GM12878 (cell line): ENCODE measurements around the gene RALGDS. TPM values are rescaled to one million over a fixed set of nuclear protein-coding genes. Genes with fewer than 3 reads are reported as not detected.

Experiments
- ATAC-seq: fragments of 200-7000 bp; cut with Tn5 transposase; 3 replicates; pipeline ENCODE4 v1.9.1; 2020; ENCODE audit warnings: mild to moderate bottlenecking, moderate library complexity
- BruUV-seq: library from RNA; stranded (reverse); fragments of 400-500 nt; replicated peaks from 2 replicates; lab custom pipeline; 2021; lab: Mats Ljungman, UMichigan
- CTCF ChIA-PET: fragments of 300-600 bp; sonication (Branson Sonifier 250); formaldehyde crosslinking; extraction: SDS; loops from one replicate; lab custom pipeline; 2021; ENCODE audit warnings: inconsistent platforms; lab: Yijun Ruan, JAX
- POLR2A ChIA-PET: fragments of 350-600 bp; formaldehyde crosslinking; extraction: SDS; loops from one replicate; lab custom pipeline; 2021; ENCODE audit warnings: inconsistent platforms; lab: Charles Lee
- RAD21 ChIA-PET: fragments of 300-600 bp; sonication (Branson Sonifier 250); formaldehyde crosslinking; loops from one replicate; lab custom pipeline; 2023; ENCODE audit warnings: antibody characterized with exemption; ENCODE audit not compliant: unreplicated experiment; lab: Charles Lee
- SMC1A ChIA-PET: fragments of 300-600 bp; sonication (Branson Sonifier 250); formaldehyde crosslinking; loops from one replicate; lab custom pipeline; 2023; ENCODE audit not compliant: unreplicated experiment, uncharacterized antibody; lab: Charles Lee
- DNase-seq: peaks from one replicate; pipeline ENCODE4 v3.0.0-alpha.2; 2011; ENCODE audit warnings: low read depth, low spot score
- FAIRE-seq: peaks from 3 replicates; lab custom pipeline; 2011; peaks lifted over from hg19 to GRCh38; lab: Jason Lieb, UNC
- H2AFZ ChIP-seq: 2 replicates; pipeline ENCODE4 v1.6.0; 2011; ENCODE audit warnings: low read depth, low read length, control low read depth; ENCODE audit not compliant: control insufficient read depth
- H3K27ac ChIP-seq: 2 replicates; pipeline ENCODE4 v1.5.1; 2011; ENCODE audit warnings: control low read depth; ENCODE audit not compliant: control insufficient read depth, insufficient read depth
- H3K27me3 ChIP-seq, 2 experiments: replicated peaks in 1 of 2; 2 replicates each; pipeline versions ENCODE4 v1.6.0 to v1.6.1; 2011; ENCODE audit warnings: low read length in 1 of 2; ENCODE audit not compliant: control insufficient read depth in 2 of 2, insufficient read depth in 2 of 2
- H3K36me3 ChIP-seq, 2 experiments: 2 replicates each; pipeline ENCODE4 v1.5.1; 2011; ENCODE audit warnings: low read length in 1 of 2; ENCODE audit not compliant: control insufficient read depth in 2 of 2, insufficient read depth in 2 of 2
- H3K4me1 ChIP-seq: 2 replicates; pipeline ENCODE4 v1.6.1; 2011; ENCODE audit warnings: mild to moderate bottlenecking, low read length, moderate library complexity, mixed read lengths; ENCODE audit not compliant: control insufficient read depth, insufficient read depth
- H3K4me2 ChIP-seq: 2 replicates; pipeline ENCODE4 v1.6.0; 2011; ENCODE audit warnings: control low read depth; ENCODE audit not compliant: control insufficient read depth, insufficient read depth
- H3K4me3 ChIP-seq: fragments of 200-600 bp; sonication (generic); 2 replicates; pipeline ENCODE4 v1.5.1; 2016
- H3K79me2 ChIP-seq: 2 replicates; pipeline ENCODE4 v1.6.0; 2011; ENCODE audit warnings: low read length; ENCODE audit not compliant: control insufficient read depth, insufficient read depth
- H3K9ac ChIP-seq: 2 replicates; pipeline ENCODE4 v1.8.0; 2011; ENCODE audit warnings: low read length, control low read depth, mixed read lengths; ENCODE audit not compliant: control insufficient read depth, insufficient read depth
- H3K9me3 ChIP-seq: replicated peaks from 3 replicates; pipeline ENCODE4 v1.5.1; 2011; ENCODE audit warnings: mild to moderate bottlenecking, low read length; ENCODE audit not compliant: control insufficient read depth, insufficient read depth
- H4K20me1 ChIP-seq: 2 replicates; pipeline ENCODE4 v1.6.0; 2011; ENCODE audit not compliant: control insufficient read depth, insufficient read depth
- BHLHE40 ChIP-seq, 2 experiments: fragments of 450-650 bp in 1 of 2; IDR thresholded peaks; 2 replicates each; pipeline ENCODE4 v1.6.1; 2011 to 2017; ENCODE audit warnings: low read depth in 2 of 2, borderline replicate concordance in 1 of 2, improper control_type of control experiment in 1 of 2, low read length in 1 of 2, mild to moderate bottlenecking in 1 of 2
- IKZF2 ChIP-seq, 2 experiments: fragments of 450-650 bp; IDR thresholded peaks; 2 replicates each; pipeline ENCODE4 v1.6.1; 2017; ENCODE audit warnings: mild to moderate bottlenecking in 2 of 2, moderate library complexity in 2 of 2
- ZZZ3 ChIP-seq: IDR thresholded peaks from 2 replicates; pipeline ENCODE4 v1.6.1; 2011; ENCODE audit warnings: low read depth; ENCODE audit not compliant: control insufficient read depth, insufficient read length
- WGBS: methylation state at CpG from one replicate; pipeline ENCODE4 v1.1.6; 2016; ENCODE audit warnings: low lambda C conversion rate; ENCODE audit not compliant: insufficient replicate concordance, insufficient coverage; ENCODE audit errors: missing lambda C conversion rate; 5-methylcytosine and 5-hydroxymethylcytosine counted together
- in situ Hi-C: fragments of 300-500 bp; cut with MboI; formaldehyde crosslinking; loops from 9 replicates; pipeline ENCODE4 v1.14.3; 2018; ENCODE audit warnings: mixed read lengths
- intact Hi-C: fragments of 100-400 bp; cut with micrococcal nuclease; formaldehyde crosslinking; loops from one replicate; pipeline ENCODE4 v1.14.2; 2022; ENCODE audit not compliant: unreplicated experiment
- polyA plus RNA-seq, 11 experiments: library from polyadenylated mRNA; depleted of rRNA in 4 of 11; unstranded in 6 of 11; stranded (reverse) in 5 of 11; fragments of >200 nt; fragmentation: Nextera tagmentation in 4 of 11; fragmentation: Illumina TruSeq in 1 of 11; extraction: Ambion mirVana in 4 of 11; extraction: Trizol in 1 of 11; gene quantifications; 1 replicate in 1 of 11; 2 replicates in 10 of 11; pipeline versions ENCODE4 v1.2.1 to v1.2.3, GENCODE V29; 2011 to 2016; ENCODE audit warnings: inconsistent platforms in 2 of 11, missing spikeins in 2 of 11, low read depth in 1 of 11
- total RNA-seq, 4 experiments: library from RNA; depleted of rRNA in 3 of 4; stranded (reverse); fragments of >200 nt in 3 of 4; fragmentation: Illumina TruSeq in 1 of 4; extraction: Trizol in 1 of 4; gene quantifications; 2 replicates each; pipeline versions ENCODE4 v1.2.1 to v1.2.3, GENCODE V29; 2013 to 2021
- TF ChIP-seq, protein P1 (sequence below): IDR thresholded peaks from 2 replicates; pipeline ENCODE4 v1.6.1; 2012; ENCODE audit warnings: improper control_type of control experiment, low read depth, low read length; ENCODE audit not compliant: insufficient replicate concordance
- TF ChIP-seq, protein P2 (sequence below): fragments of 450-650 bp; IDR thresholded peaks from 2 replicates; pipeline ENCODE4 v1.6.1; 2017; ENCODE audit warnings: mild to moderate bottlenecking, moderate library complexity
- TF ChIP-seq, protein P3 (sequence below): fragments of 450-650 bp; IDR thresholded peaks from 2 replicates; pipeline ENCODE4 v1.6.1; 2018; ENCODE audit warnings: borderline replicate concordance, mild to moderate bottlenecking; ENCODE audit not compliant: partially characterized antibody

Gene RALGDS
- total and polyA plus RNA-seq, 10 of the 15 experiments (the other 5 are each of a cell fraction or from before 2014, with no cell fraction given) = 1.3 to 48.6 (median 21.2) TPM

DNA sequence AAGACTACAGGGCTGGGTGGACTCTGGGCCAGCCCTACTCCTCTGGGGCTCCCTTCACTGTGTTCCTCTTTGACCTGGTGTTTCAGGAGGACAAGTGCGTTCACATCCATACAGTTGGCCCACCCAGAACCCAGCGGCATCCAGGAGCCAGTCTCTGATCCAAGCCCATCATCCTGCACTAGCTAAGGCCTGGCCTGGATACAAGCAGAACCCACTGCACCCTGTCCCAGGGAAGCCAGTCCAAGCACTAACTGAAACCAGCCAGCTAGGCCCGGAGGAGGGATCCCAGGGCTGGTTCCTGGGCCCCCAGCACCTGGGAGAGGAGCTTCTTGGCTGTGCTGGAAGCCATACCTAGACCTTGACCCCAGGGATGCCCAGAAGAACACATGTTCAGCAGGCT lies 46.7 kb upstream of the RALGDS start (continued):
- TF ChIP-seq, protein P1, sequence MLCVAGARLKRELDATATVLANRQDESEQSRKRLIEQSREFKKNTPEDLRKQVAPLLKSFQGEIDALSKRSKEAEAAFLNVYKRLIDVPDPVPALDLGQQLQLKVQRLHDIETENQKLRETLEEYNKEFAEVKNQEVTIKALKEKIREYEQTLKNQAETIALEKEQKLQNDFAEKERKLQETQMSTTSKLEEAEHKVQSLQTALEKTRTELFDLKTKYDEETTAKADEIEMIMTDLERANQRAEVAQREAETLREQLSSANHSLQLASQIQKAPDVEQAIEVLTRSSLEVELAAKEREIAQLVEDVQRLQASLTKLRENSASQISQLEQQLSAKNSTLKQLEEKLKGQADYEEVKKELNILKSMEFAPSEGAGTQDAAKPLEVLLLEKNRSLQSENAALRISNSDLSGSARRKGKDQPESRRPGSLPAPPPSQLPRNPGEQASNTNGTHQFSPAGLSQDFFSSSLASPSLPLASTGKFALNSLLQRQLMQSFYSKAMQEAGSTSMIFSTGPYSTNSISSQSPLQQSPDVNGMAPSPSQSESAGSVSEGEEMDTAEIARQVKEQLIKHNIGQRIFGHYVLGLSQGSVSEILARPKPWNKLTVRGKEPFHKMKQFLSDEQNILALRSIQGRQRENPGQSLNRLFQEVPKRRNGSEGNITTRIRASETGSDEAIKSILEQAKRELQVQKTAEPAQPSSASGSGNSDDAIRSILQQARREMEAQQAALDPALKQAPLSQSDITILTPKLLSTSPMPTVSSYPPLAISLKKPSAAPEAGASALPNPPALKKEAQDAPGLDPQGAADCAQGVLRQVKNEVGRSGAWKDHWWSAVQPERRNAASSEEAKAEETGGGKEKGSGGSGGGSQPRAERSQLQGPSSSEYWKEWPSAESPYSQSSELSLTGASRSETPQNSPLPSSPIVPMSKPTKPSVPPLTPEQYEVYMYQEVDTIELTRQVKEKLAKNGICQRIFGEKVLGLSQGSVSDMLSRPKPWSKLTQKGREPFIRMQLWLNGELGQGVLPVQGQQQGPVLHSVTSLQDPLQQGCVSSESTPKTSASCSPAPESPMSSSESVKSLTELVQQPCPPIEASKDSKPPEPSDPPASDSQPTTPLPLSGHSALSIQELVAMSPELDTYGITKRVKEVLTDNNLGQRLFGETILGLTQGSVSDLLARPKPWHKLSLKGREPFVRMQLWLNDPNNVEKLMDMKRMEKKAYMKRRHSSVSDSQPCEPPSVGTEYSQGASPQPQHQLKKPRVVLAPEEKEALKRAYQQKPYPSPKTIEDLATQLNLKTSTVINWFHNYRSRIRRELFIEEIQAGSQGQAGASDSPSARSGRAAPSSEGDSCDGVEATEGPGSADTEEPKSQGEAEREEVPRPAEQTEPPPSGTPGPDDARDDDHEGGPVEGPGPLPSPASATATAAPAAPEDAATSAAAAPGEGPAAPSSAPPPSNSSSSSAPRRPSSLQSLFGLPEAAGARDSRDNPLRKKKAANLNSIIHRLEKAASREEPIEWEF = no peak

DNA sequence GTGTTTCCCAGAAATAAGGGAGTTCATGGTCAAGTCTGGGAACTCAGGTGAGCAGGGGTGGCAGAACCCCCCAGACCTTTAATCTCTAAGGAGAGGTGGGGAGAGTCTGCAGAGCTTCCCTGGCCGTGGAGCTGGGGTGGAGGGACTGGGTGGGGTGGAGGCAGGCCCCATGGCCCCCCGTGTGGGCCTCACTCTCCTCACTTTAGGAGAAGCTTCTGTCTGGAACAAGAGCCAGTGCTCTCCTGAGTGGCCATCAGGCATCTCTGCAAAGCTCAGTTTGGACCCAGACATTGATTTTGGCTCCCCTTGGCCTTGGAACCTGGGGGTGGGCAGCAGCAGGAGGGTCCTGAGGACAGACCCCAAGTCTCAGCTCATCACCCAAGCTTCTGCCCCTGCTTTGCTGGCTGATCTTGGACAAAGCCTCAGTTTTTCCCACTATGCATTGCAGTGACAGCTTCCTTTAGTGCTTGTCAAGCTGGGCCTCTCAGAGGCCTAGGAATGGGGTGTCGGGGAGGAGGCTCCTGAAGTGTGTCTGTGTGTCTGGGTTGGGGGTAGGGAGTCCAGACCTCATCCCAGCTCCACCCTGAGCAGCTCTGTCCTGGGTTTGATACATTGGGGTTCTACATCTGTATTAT lies 46.2 kb upstream of the RALGDS start:
- in situ Hi-C loops = no loop called here
- ChIA-PET RAD21 (interaction anchor here (1.1 to 1.5 kb wide), 2 partner anchors 21 to 189 kb away, joined by 3 to 5 read pairs; partner anchors contain the start of genes SURF1 and SURF2), SMC1A (no interaction called here), CTCF (interaction anchor here (1.7 to 2.3 kb wide), 2 partner anchors 13 to 19 kb away, joined by 6 to 10 read pairs; no protein-coding TSS in a partner anchor), POLR2A (no interaction called here)
- H3K9ac ChIP-seq = no peak overlapping the region
- BruUV-seq = no TSS peak
- no peak overlapping the region for H3K4me2 ChIP-seq
- H3K27ac ChIP-seq = no peak overlapping the region
- H3K79me2 ChIP-seq = no peaks in the 10 kb centered on the region
- H3K27me3 ChIP-seq = peaks cover 4 to 10% of the 10 kb centered on the region in 2 experiments
- ATAC-seq = no peak
- 16% methylated on average over 3 of the region's 3 CpGs for WGBS
- intact Hi-C loops = no loop called here
- H3K4me1 ChIP-seq = peaks cover 3% of the 10 kb centered on the region
- DNase-seq = no peak
- H3K36me3 ChIP-seq = no peaks in the 10 kb centered on the region
- no peaks in the 10 kb centered on the region for H4K20me1 ChIP-seq
- no peak for FAIRE-seq
- H2AFZ ChIP-seq = no peak overlapping the region
- H3K4me3 ChIP-seq = no peak overlapping the region
- H3K9me3 ChIP-seq = no peaks in the 10 kb centered on the region
- TF ChIP-seq ZZZ3 (no peak), BHLHE40 (IDR thresholded peaks at IDR 0.05; ENCODE audit: borderline replicate concordance in 1 of 2, low read depth in 2 of 2, low read length in 1 of 2) (no peak), IKZF2 (IDR thresholded peaks at IDR 0.05) (no peak)
- TF ChIP-seq, protein P2, sequence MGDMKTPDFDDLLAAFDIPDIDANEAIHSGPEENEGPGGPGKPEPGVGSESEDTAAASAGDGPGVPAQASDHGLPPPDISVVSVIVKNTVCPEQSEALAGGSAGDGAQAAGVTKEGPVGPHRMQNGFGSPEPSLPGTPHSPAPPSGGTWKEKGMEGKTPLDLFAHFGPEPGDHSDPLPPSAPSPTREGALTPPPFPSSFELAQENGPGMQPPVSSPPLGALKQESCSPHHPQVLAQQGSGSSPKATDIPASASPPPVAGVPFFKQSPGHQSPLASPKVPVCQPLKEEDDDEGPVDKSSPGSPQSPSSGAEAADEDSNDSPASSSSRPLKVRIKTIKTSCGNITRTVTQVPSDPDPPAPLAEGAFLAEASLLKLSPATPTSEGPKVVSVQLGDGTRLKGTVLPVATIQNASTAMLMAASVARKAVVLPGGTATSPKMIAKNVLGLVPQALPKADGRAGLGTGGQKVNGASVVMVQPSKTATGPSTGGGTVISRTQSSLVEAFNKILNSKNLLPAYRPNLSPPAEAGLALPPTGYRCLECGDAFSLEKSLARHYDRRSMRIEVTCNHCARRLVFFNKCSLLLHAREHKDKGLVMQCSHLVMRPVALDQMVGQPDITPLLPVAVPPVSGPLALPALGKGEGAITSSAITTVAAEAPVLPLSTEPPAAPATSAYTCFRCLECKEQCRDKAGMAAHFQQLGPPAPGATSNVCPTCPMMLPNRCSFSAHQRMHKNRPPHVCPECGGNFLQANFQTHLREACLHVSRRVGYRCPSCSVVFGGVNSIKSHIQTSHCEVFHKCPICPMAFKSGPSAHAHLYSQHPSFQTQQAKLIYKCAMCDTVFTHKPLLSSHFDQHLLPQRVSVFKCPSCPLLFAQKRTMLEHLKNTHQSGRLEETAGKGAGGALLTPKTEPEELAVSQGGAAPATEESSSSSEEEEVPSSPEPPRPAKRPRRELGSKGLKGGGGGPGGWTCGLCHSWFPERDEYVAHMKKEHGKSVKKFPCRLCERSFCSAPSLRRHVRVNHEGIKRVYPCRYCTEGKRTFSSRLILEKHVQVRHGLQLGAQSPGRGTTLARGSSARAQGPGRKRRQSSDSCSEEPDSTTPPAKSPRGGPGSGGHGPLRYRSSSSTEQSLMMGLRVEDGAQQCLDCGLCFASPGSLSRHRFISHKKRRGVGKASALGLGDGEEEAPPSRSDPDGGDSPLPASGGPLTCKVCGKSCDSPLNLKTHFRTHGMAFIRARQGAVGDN = no peak
- TF ChIP-seq, protein P3, sequence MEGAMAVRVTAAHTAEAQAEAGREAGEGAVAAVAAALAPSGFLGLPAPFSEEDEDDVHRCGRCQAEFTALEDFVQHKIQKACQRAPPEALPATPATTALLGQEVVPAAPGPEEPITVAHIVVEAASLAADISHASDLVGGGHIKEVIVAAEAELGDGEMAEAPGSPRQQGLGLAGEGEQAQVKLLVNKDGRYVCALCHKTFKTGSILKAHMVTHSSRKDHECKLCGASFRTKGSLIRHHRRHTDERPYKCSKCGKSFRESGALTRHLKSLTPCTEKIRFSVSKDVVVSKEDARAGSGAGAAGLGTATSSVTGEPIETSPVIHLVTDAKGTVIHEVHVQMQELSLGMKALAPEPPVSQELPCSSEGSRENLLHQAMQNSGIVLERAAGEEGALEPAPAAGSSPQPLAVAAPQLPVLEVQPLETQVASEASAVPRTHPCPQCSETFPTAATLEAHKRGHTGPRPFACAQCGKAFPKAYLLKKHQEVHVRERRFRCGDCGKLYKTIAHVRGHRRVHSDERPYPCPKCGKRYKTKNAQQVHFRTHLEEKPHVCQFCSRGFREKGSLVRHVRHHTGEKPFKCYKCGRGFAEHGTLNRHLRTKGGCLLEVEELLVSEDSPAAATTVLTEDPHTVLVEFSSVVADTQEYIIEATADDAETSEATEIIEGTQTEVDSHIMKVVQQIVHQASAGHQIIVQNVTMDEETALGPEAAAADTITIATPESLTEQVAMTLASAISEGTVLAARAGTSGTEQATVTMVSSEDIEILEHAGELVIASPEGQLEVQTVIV = no peak
